HepG2 (cell line): ENCODE data around the gene MAVS. TPM values are rescaled to one million over a fixed set of nuclear protein-coding genes. Genes with fewer than 3 reads are reported as not detected.

Experiments
- CBX2 ChIP-seq, 2 experiments: fragments of 200-600 bp in 1 of 2; sonication (generic); formaldehyde crosslinking in 1 of 2; IDR thresholded peaks; 2 replicates each; pipeline versions ENCODE4 v1.7.0 to v1.8.1; 2018 to 2022; ENCODE audit warnings: low read depth in 2 of 2, low read length in 1 of 2, mild to moderate bottlenecking in 1 of 2, missing genetic modification reagents in 1 of 2
- GPBP1L1 ChIP-seq: sonication (generic); formaldehyde crosslinking; IDR thresholded peaks from 2 replicates; pipeline ENCODE4 v1.5.0; 2020; ENCODE audit warnings: mild to moderate bottlenecking, missing genetic modification reagents
- HMGXB3 ChIP-seq: sonication (generic); formaldehyde crosslinking; IDR thresholded peaks from 2 replicates; pipeline ENCODE4 v1.4.0; 2020; ENCODE audit warnings: missing genetic modification reagents, borderline replicate concordance
- KDM5A ChIP-seq: fragments of 200-600 bp; sonication (generic); IDR thresholded peaks from 2 replicates; pipeline ENCODE4 v1.7.0; 2018; ENCODE audit warnings: antibody characterized with exemption, mild to moderate bottlenecking, low read length, borderline replicate concordance
- LCORL ChIP-seq, 2 experiments: fragments of 450-650 bp in 1 of 2; sonication (generic) in 1 of 2; formaldehyde crosslinking in 1 of 2; IDR thresholded peaks; 2 replicates each; pipeline versions ENCODE4 v1.5.0 to v1.6.1; 2017 to 2020; ENCODE audit warnings: antibody characterized with exemption in 1 of 2, missing genetic modification reagents in 1 of 2
- MEF2D ChIP-seq: sonication (generic); formaldehyde crosslinking; IDR thresholded peaks from 2 replicates; pipeline ENCODE4 v1.5.1; 2020; ENCODE audit warnings: mild to moderate bottlenecking, missing genetic modification reagents
- MLXIP ChIP-seq: sonication (generic); formaldehyde crosslinking; IDR thresholded peaks from 2 replicates; pipeline ENCODE4 v1.9.0; 2021; ENCODE audit warnings: missing genetic modification reagents, borderline replicate concordance
- NFIC ChIP-seq: IDR thresholded peaks from 2 replicates; pipeline ENCODE4 v1.6.1; 2012; ENCODE audit warnings: mild to moderate bottlenecking, low read length, inconsistent platforms
- NFKBIZ ChIP-seq: IDR thresholded peaks from 2 replicates; pipeline ENCODE4 v1.6.1; 2018; ENCODE audit warnings: missing genetic modification reagents, missing compliant biosample characterization
- SNAPC2 ChIP-seq: sonication (generic); formaldehyde crosslinking; IDR thresholded peaks from 2 replicates; pipeline ENCODE4 v1.8.1; 2022; ENCODE audit warnings: mild to moderate bottlenecking, missing genetic modification reagents
- SP1 ChIP-seq, 2 experiments: fragments of 450-650 bp in 1 of 2; sonication (generic) in 1 of 2; formaldehyde crosslinking in 1 of 2; IDR thresholded peaks; 2 replicates each; pipeline versions ENCODE4 v1.4.0 to v1.6.1; 2016 to 2020; ENCODE audit warnings: missing genetic modification reagents in 1 of 2
- SRF ChIP-seq: IDR thresholded peaks from 2 replicates; pipeline ENCODE4 v1.6.1; 2011; ENCODE audit warnings: mild to moderate bottlenecking, low read depth, low read length, moderate library complexity
- ZBTB38 ChIP-seq: sonication (generic); formaldehyde crosslinking; IDR thresholded peaks from 2 replicates; pipeline ENCODE4 v1.5.1; 2020; ENCODE audit warnings: mild to moderate bottlenecking, missing genetic modification reagents
- ZNF136 ChIP-seq: sonication (generic); formaldehyde crosslinking; IDR thresholded peaks from 2 replicates; pipeline ENCODE4 v1.8.1; 2022; ENCODE audit warnings: low read depth, mild to moderate bottlenecking, moderate library complexity, missing genetic modification reagents
- ZNF230 ChIP-seq: sonication (generic); formaldehyde crosslinking; IDR thresholded peaks from 2 replicates; pipeline ENCODE4 v1.4.0; 2020; ENCODE audit warnings: mild to moderate bottlenecking, missing genetic modification reagents
- ZNF263 ChIP-seq: sonication (generic); formaldehyde crosslinking; IDR thresholded peaks from 2 replicates; pipeline ENCODE4 v1.4.0; 2020; ENCODE audit warnings: missing genetic modification reagents
- ZNF577 ChIP-seq: sonication (generic); formaldehyde crosslinking; IDR thresholded peaks from 2 replicates; pipeline ENCODE4 v1.4.0; 2020; ENCODE audit warnings: mild to moderate bottlenecking, low read depth, missing genetic modification reagents, borderline replicate concordance
- ZNF7 ChIP-seq: IDR thresholded peaks from 2 replicates; pipeline ENCODE4 v1.6.1; 2016; ENCODE audit warnings: missing biosample characterization, missing genetic modification reagents
- ZNF777 ChIP-seq: sonication (generic); formaldehyde crosslinking; IDR thresholded peaks from 2 replicates; pipeline ENCODE4 v1.4.0; 2020; ENCODE audit warnings: missing genetic modification reagents
- polyA plus RNA-seq, 8 experiments: library from polyadenylated mRNA; depleted of rRNA in 3 of 8; stranded (reverse) in 7 of 8; unstranded in 1 of 8; fragments of >200 nt; fragmentation: Illumina TruSeq in 4 of 8; extraction: Trizol in 4 of 8; gene quantifications; 2 replicates each; pipeline versions ENCODE4 v1.2.1 to v1.2.3, GENCODE V29; 2011 to 2016; ENCODE audit warnings: low read depth in 4 of 8, missing spikeins in 1 of 8, mixed read lengths in 1 of 8; ENCODE audit not compliant: insufficient read depth in 1 of 8
- total RNA-seq, 5 experiments: library from RNA; depleted of rRNA; stranded (reverse); fragments of >200 nt; fragmentation: Illumina TruSeq; extraction: Trizol; gene quantifications; 2 replicates each; pipeline ENCODE4 v1.2.3, GENCODE V29; 2016; ENCODE audit warnings: low read depth in 1 of 5

MAVS gene
- total and polyA plus RNA-seq, 2 of the 13 experiments (the other 11 are each of a cell fraction or from before 2014, with no cell fraction given): 27.3 to 36.6 TPM

- no peak for TF ChIP-seq GPBP1L1 (CRISPR knock-in tag)
- no peak; the same call in 1 of the 2 replicates for TF ChIP-seq ZNF230 (CRISPR knock-in tag)
- TF ChIP-seq NFKBIZ (CRISPR knock-in tag): no peak
- no peak for TF ChIP-seq MLXIP (CRISPR knock-in tag)
- no peak for TF ChIP-seq HMGXB3
- TF ChIP-seq MEF2D (CRISPR knock-in tag): peak; percentile 9; the same call in 1 of the 2 replicates
- no peak for TF ChIP-seq CBX2 (IDR thresholded peaks at IDR 0.05; ENCODE audit: low read depth, low read length)
- TF ChIP-seq CBX2 (CRISPR knock-in tag; IDR thresholded peaks at IDR 0.05; ENCODE audit: low read depth): no peak
- TF ChIP-seq ZNF263 (CRISPR knock-in tag): no peak; the same call in none of the 2 replicates
- TF ChIP-seq LCORL (IDR thresholded peaks at IDR 0.05): no peak
- no peak; the same call in 1 of the 2 replicates for TF ChIP-seq LCORL (CRISPR knock-in tag; IDR thresholded peaks at IDR 0.05)
- TF ChIP-seq SP1 (IDR thresholded peaks at IDR 0.05): no peak
- TF ChIP-seq SP1 (CRISPR knock-in tag; IDR thresholded peaks at IDR 0.05): no peak
- no peak for TF ChIP-seq SRF
- 0 out of 2 replicates have a peak, but pooled peaks have one; percentile 19 for TF ChIP-seq ZNF577 (CRISPR knock-in tag)
- TF ChIP-seq ZBTB38 (CRISPR knock-in tag): peak; percentile 54; the same call in 1 of the 2 replicates
- TF ChIP-seq ZNF7 (CRISPR knock-in tag): no peak
- peak; percentile 66; the same call in 1 of the 2 replicates for TF ChIP-seq SNAPC2 (CRISPR knock-in tag)
- TF ChIP-seq KDM5A: peak; percentile 91
- TF ChIP-seq ZNF136: peak; percentile 66; the same call in 1 of the 2 replicates
- peak; percentile 39; the same call in 1 of the 2 replicates for TF ChIP-seq NFIC
- TF ChIP-seq ZNF777 (CRISPR knock-in tag): no peak
Observed at GRCh38 chr20:3820901-3821727, 25.5 kb upstream of the MAVS start (continued).
